H1 (cell line): Measurements from ENCODE around the gene PLEKHM3. TPM values are rescaled to one million over a fixed set of nuclear protein-coding genes. Genes with fewer than 3 reads are reported as not detected.
A peak's percentile ranks its signal among the peaks of the same experiment; 100 is the strongest.

Experiments used
- CTCF ChIA-PET: fragments of 300-600 bp; sonication (Branson Sonifier 250); formaldehyde crosslinking; loops from one replicate; lab custom pipeline; 2021; ENCODE audit not compliant: partially characterized antibody; lab: Charles Lee
- POLR2A ChIA-PET: fragments of 300-600 bp; sonication (Branson Sonifier 250); formaldehyde crosslinking; loops from one replicate; lab custom pipeline; 2021; ENCODE audit warnings: inconsistent platforms; ENCODE audit not compliant: partially characterized antibody; lab: Charles Lee
- DNase-seq, 2 experiments: peaks; one replicate each; pipeline versions ENCODE4 v3.0.0 to v3.0.0-alpha.2; 2010 to 2022; ENCODE audit warnings: low spot score in 2 of 2, low read depth in 1 of 2, mixed read lengths in 1 of 2
- FAIRE-seq: peaks from 2 replicates; lab custom pipeline; 2011; peaks lifted over from hg19 to GRCh38; lab: Jason Lieb, UNC
- H2AFZ ChIP-seq: 2 replicates; pipeline ENCODE4 v1.8.1; 2012; ENCODE audit warnings: low read length, inconsistent platforms
- H2AK5ac ChIP-seq: 2 replicates; pipeline ENCODE4 v1.6.1; 2013; ENCODE audit warnings: low read depth, low read length
- H2BK120ac ChIP-seq: replicated peaks from 2 replicates; pipeline ENCODE3; 2013; ENCODE audit warnings: low read depth, low read length, inconsistent platforms
- H2BK12ac ChIP-seq: 2 replicates; pipeline ENCODE4 v1.6.1; 2013; ENCODE audit warnings: low read depth, low read length
- H2BK15ac ChIP-seq: 2 replicates; pipeline ENCODE4 v1.6.1; 2013; ENCODE audit warnings: low read length
- H2BK20ac ChIP-seq: 2 replicates; pipeline ENCODE4 v1.6.1; 2013; ENCODE audit warnings: low read length
- H2BK5ac ChIP-seq: 2 replicates; pipeline ENCODE4 v1.6.1; 2013; ENCODE audit warnings: low read depth, low read length
- H3K14ac ChIP-seq: 2 replicates; pipeline ENCODE4 v1.6.1; 2013; ENCODE audit warnings: inconsistent platforms; ENCODE audit not compliant: insufficient read length
- H3K18ac ChIP-seq: 2 replicates; pipeline ENCODE4 v1.6.1; 2013; ENCODE audit warnings: low read length; ENCODE audit errors: extremely low read depth
- H3K23ac ChIP-seq: 2 replicates; pipeline ENCODE4 v1.6.1; 2013; ENCODE audit warnings: inconsistent platforms; ENCODE audit not compliant: insufficient read length
- H3K23me2 ChIP-seq: 2 replicates; pipeline ENCODE4 v1.6.1; 2013; ENCODE audit warnings: low read depth, low read length
- H3K27ac ChIP-seq: 2 replicates; pipeline ENCODE4 v1.6.1; 2011; ENCODE audit warnings: low read depth, low read length, inconsistent platforms
- H3K27me3 ChIP-seq, 4 experiments: replicated peaks in 1 of 4; 1 replicate in 1 of 4; 2 replicates in 3 of 4; pipeline versions ENCODE4 v1.6.1 to v1.8.1; 2011 to 2013; ENCODE audit warnings: low read length in 3 of 4, mild to moderate bottlenecking in 3 of 4, inconsistent platforms in 2 of 4, mixed read lengths in 2 of 4, moderate library complexity in 1 of 4; ENCODE audit not compliant: control insufficient read depth in 3 of 4, insufficient read depth in 3 of 4; ENCODE audit errors: extremely low read depth in 1 of 4
- H3K36me3 ChIP-seq, 4 experiments: 2 replicates each; pipeline versions ENCODE4 v1.6.1 to v1.8.1; 2011 to 2013; ENCODE audit warnings: mild to moderate bottlenecking in 4 of 4, low read length in 3 of 4, moderate library complexity in 2 of 4, control low read depth in 1 of 4, inconsistent platforms in 1 of 4; ENCODE audit not compliant: insufficient read depth in 4 of 4, control insufficient read depth in 2 of 4
- H3K4ac ChIP-seq: replicated peaks from 2 replicates; pipeline ENCODE3; 2013; ENCODE audit warnings: low read length, low read depth, mixed read lengths, inconsistent platforms; ENCODE audit not compliant: insufficient read length
- H3K4me1 ChIP-seq, 4 experiments: replicated peaks in 1 of 4; 1 replicate in 1 of 4; 2 replicates in 3 of 4; pipeline versions ENCODE4 v1.6.1 to v1.8.1; 2011 to 2013; ENCODE audit warnings: low read length in 3 of 4, inconsistent platforms in 2 of 4, mixed read lengths in 1 of 4; ENCODE audit not compliant: insufficient read depth in 4 of 4, control insufficient read depth in 3 of 4
- H3K4me2 ChIP-seq, 2 experiments: 2 replicates each; pipeline versions ENCODE4 v1.6.1 to v1.8.1; 2011 to 2013; ENCODE audit warnings: low read depth in 2 of 2, low read length in 2 of 2, control low read depth in 1 of 2, inconsistent platforms in 1 of 2, mild to moderate bottlenecking in 1 of 2; ENCODE audit not compliant: insufficient read depth in 1 of 2
- H3K4me3 ChIP-seq, 4 experiments: fragments of 200-600, 300-600 bp in 1 of 4; sonication (generic), shearing (Covaris generic), sonication (Bioruptor Twin) in 1 of 4; 2 replicates each; pipeline versions ENCODE4 v1.5.1 to v1.8.1; 2011 to 2016; ENCODE audit warnings: low read length in 4 of 4, low read depth in 3 of 4, control low read depth in 2 of 4, inconsistent platforms in 2 of 4, mild to moderate bottlenecking in 2 of 4, mixed read lengths in 1 of 4, moderate library complexity in 1 of 4; ENCODE audit not compliant: insufficient read depth in 2 of 4; ENCODE audit errors: extremely low read depth in 1 of 4
- H3K56ac ChIP-seq: replicated peaks from 2 replicates; pipeline ENCODE3; 2013; ENCODE audit warnings: low read depth, mild to moderate bottlenecking, mixed read lengths, low read length, inconsistent platforms; ENCODE audit not compliant: insufficient read length
- H3K79me1 ChIP-seq: 2 replicates; pipeline ENCODE4 v1.6.1; 2013; ENCODE audit warnings: low read depth, low read length, control low read depth
- H3K79me2 ChIP-seq, 2 experiments: 2 replicates each; pipeline versions ENCODE4 v1.6.1 to v1.8.1; 2012 to 2013; ENCODE audit warnings: low read length in 2 of 2, mild to moderate bottlenecking in 2 of 2, inconsistent platforms in 1 of 2; ENCODE audit not compliant: insufficient read depth in 2 of 2, control insufficient read depth in 1 of 2
- H3K9ac ChIP-seq, 4 experiments: replicated peaks in 1 of 4; 1 replicate in 1 of 4; 2 replicates in 3 of 4; pipeline versions ENCODE4 v1.6.1 to v1.8.1; 2011 to 2013; ENCODE audit warnings: low read depth in 3 of 4, low read length in 3 of 4, control low read depth in 2 of 4, mild to moderate bottlenecking in 2 of 4, moderate library complexity in 2 of 4, inconsistent platforms in 1 of 4; ENCODE audit errors: extremely low read depth in 1 of 4
- H3K9me3 ChIP-seq, 2 experiments: 2 replicates each; pipeline versions ENCODE4 v1.6.1 to v1.8.1; 2012 to 2013; ENCODE audit warnings: mild to moderate bottlenecking in 2 of 2, moderate library complexity in 2 of 2, control low read depth in 1 of 2, inconsistent platforms in 1 of 2, low read depth in 1 of 2, low read length in 1 of 2, mixed read lengths in 1 of 2; ENCODE audit not compliant: insufficient read depth in 2 of 2
- H4K20me1 ChIP-seq, 2 experiments: replicated peaks in 1 of 2; 2 replicates each; pipeline versions ENCODE3 to v1.8.1; 2011 to 2013; ENCODE audit warnings: inconsistent platforms in 2 of 2, low read length in 2 of 2, mild to moderate bottlenecking in 1 of 2; ENCODE audit not compliant: insufficient read depth in 2 of 2, control insufficient read depth in 1 of 2
- H4K5ac ChIP-seq: 2 replicates; pipeline ENCODE4 v1.6.1; 2013; ENCODE audit warnings: low read length, low read depth, mixed read lengths, inconsistent platforms; ENCODE audit not compliant: insufficient read length
- H4K8ac ChIP-seq: 2 replicates; pipeline ENCODE4 v1.8.0; 2013; ENCODE audit warnings: mild to moderate bottlenecking, moderate library complexity, low read length, inconsistent platforms; ENCODE audit not compliant: insufficient read depth; ENCODE audit errors: extremely low read depth
- H4K91ac ChIP-seq: replicated peaks from 2 replicates; pipeline ENCODE3; 2013; ENCODE audit warnings: low read length, mixed read lengths, inconsistent platforms; ENCODE audit not compliant: insufficient read length
- CBX8 ChIP-seq: fragments of 300-800, 300-1000 bp; sonication (generic); IDR thresholded peaks from 2 replicates; pipeline ENCODE4 v1.7.1; 2016; ENCODE audit warnings: low read depth, low read length, borderline replicate concordance
- FOSL1 ChIP-seq: IDR thresholded peaks from 2 replicates; pipeline ENCODE4 v1.6.1; 2011; ENCODE audit warnings: mild to moderate bottlenecking, low read depth, low read length, moderate library complexity; ENCODE audit not compliant: insufficient read depth
- JUN ChIP-seq: IDR thresholded peaks from 2 replicates; pipeline ENCODE4 v1.6.1; 2011; ENCODE audit warnings: low read depth, mild to moderate bottlenecking, improper control_type of control experiment, low read length
- MAFK ChIP-seq: IDR thresholded peaks from 2 replicates; pipeline ENCODE4 v1.6.1; 2012; ENCODE audit warnings: low read depth, mild to moderate bottlenecking, improper control_type of control experiment, low read length
- NANOG ChIP-seq: IDR thresholded peaks from 2 replicates; pipeline ENCODE4 v1.6.1; 2011; ENCODE audit warnings: low read length, low read depth, mild to moderate bottlenecking, inconsistent platforms; ENCODE audit not compliant: insufficient read depth, poor library complexity, severe bottlenecking
- RFX5 ChIP-seq: IDR thresholded peaks from 2 replicates; pipeline ENCODE4 v1.6.1; 2011; ENCODE audit warnings: low read depth, low read length, improper control_type of control experiment, borderline replicate concordance
- RNF2 ChIP-seq: fragments of 200-900, 300-1000 bp; sonication (generic); IDR thresholded peaks from 2 replicates; pipeline ENCODE4 v1.7.1; 2016; ENCODE audit warnings: borderline replicate concordance, low read depth, mild to moderate bottlenecking, antibody characterized with exemption, low read length; ENCODE audit not compliant: poor library complexity, severe bottlenecking; ENCODE audit errors: missing control alignments
- SAP30 ChIP-seq: fragments of 300-600 bp; sonication (generic); IDR thresholded peaks from 2 replicates; pipeline ENCODE4 v1.7.1; 2012; ENCODE audit warnings: low read length, moderate library complexity, mild to moderate bottlenecking, inconsistent platforms; ENCODE audit not compliant: insufficient read depth, insufficient replicate concordance
- SUZ12 ChIP-seq: fragments of 200-600 bp; sonication (generic); IDR thresholded peaks from 2 replicates; pipeline ENCODE4 v1.6.1; 2012; ENCODE audit warnings: mild to moderate bottlenecking, inconsistent platforms, low read length, moderate library complexity, mixed read lengths
- TCF12 ChIP-seq: IDR thresholded peaks from 2 replicates; pipeline ENCODE4 v1.6.1; 2011; ENCODE audit warnings: low read depth, mild to moderate bottlenecking, low read length
- WGBS, 2 experiments: shearing (Covaris generic) in 1 of 2; methylation state at CpG; one replicate each; pipeline versions ENCODE4 v1.1.6 to v1.1.7; 2013 to 2015; ENCODE audit warnings: low lambda C conversion rate in 2 of 2, mixed read lengths in 2 of 2, inconsistent platforms in 1 of 2, low coverage in 1 of 2, missing lambda C conversion rate in 1 of 2; ENCODE audit not compliant: insufficient replicate concordance in 2 of 2, insufficient coverage in 1 of 2, insufficient read length in 1 of 2; ENCODE audit errors: extremely low coverage in 1 of 2, missing lambda C conversion rate in 1 of 2; 5-methylcytosine and 5-hydroxymethylcytosine counted together
- polyA plus RNA-seq, 7 experiments: library from polyadenylated mRNA; depleted of rRNA in 3 of 7; stranded (reverse) in 5 of 7; unstranded in 2 of 7; fragments of >200 nt in 5 of 7; fragments of 200-250 nt in 2 of 7; gene quantifications; 1 replicate in 5 of 7; 2 replicates in 1 of 7; 4 replicates in 1 of 7; pipeline versions ENCODE4 v1.2.1 to v1.2.3, GENCODE V29; 2011 to 2013; ENCODE audit warnings: missing spikeins in 2 of 7, mixed read lengths in 2 of 7
- total RNA-seq: library from RNA; stranded (reverse); fragmentation: NEBNext Ultra II Directional; extraction: Animal tissue kit (Norgen Biotek cat#: 25700); gene quantifications from 2 replicates; pipeline ENCODE4 v1.2.1, GENCODE V29; 2021

The PLEKHM3 gene
- total and polyA plus RNA-seq, 2 of the 8 experiments (the other 6 are each of a cell fraction or from before 2014, with no cell fraction given), result 2.3 to 5.8 TPM

GRCh38 chr2:207828361-207829057, 196.8 kb downstream of the PLEKHM3 start:
- FAIRE-seq, result no peak
- WGBS, 2 experiments, result 93% methylated on average over 12 of the region's 12 CpGs; no CpG with 5 or more reads in 1 of the 2 experiments

More at GRCh38 chr2:207828361-207829057, 196.8 kb downstream of the PLEKHM3 start:
- no peak overlapping the region for H2AFZ ChIP-seq
- H2BK15ac ChIP-seq, result no peak overlapping the region
- H4K8ac ChIP-seq, result no peak overlapping the region
- no peak overlapping the region for H4K91ac ChIP-seq
- H4K5ac ChIP-seq, result no peak overlapping the region
- no peaks in the 10 kb centered on the region for H4K20me1 ChIP-seq
- no peak overlapping the region for H3K27ac ChIP-seq
- no peaks in the 10 kb centered on the region for H3K23me2 ChIP-seq
- no peaks in the 10 kb centered on the region for H3K9me3 ChIP-seq
- POLR2A ChIA-PET, result interaction anchor here (0.8 kb wide), 1 partner anchor 40 kb away, joined by 3 read pairs; no protein-coding TSS in a partner anchor
- H3K4ac ChIP-seq, result no peak overlapping the region
- no peak overlapping the region for H3K4me2 ChIP-seq
- H2BK120ac ChIP-seq, result no peak overlapping the region
- no peaks in the 10 kb centered on the region for H3K27me3 ChIP-seq
- no peaks in the 10 kb centered on the region for H3K79me2 ChIP-seq
- DNase-seq, result no peak
- CTCF ChIA-PET, result interaction anchor here (1.3 to 1.4 kb wide), 2 partner anchors 17 to 144 kb away, joined by 3 to 6 read pairs; no protein-coding TSS in a partner anchor
- no peak overlapping the region for H3K9ac ChIP-seq
- H3K36me3 ChIP-seq, result no peaks in the 10 kb centered on the region
- H2BK20ac ChIP-seq, result peak overlapping the region; percentile 48; the same call in 1 of the 2 replicates
- H3K14ac ChIP-seq, result no peak overlapping the region
- H2AK5ac ChIP-seq, result no peak overlapping the region
- no peak for TF ChIP-seq NANOG
- no peak for TF ChIP-seq SAP30
- no peak for TF ChIP-seq RFX5
- no peak for TF ChIP-seq TCF12
- no peak for TF ChIP-seq FOSL1
- TF ChIP-seq SUZ12, result no peak
- TF ChIP-seq JUN, result no peak
- TF ChIP-seq CBX8, result no peak
- no peak for TF ChIP-seq MAFK
- TF ChIP-seq RNF2, result no peak
- H3K56ac ChIP-seq, result no peak overlapping the region
- no peak overlapping the region for H2BK5ac ChIP-seq
- no peaks in the 10 kb centered on the region; a peak in 1 of 7 replicates for H3K4me1 ChIP-seq
- H3K4me3 ChIP-seq, result no peak overlapping the region
- H3K18ac ChIP-seq, result no peak overlapping the region
- H3K23ac ChIP-seq, result no peak overlapping the region
- no peaks in the 10 kb centered on the region for H3K79me1 ChIP-seq
- H2BK12ac ChIP-seq, result no peak overlapping the region
